GM21619 (cell line): ENCODE data around the gene HS3ST3A1.

ENCODE experiments used
- ATAC-seq: cut with Tn5 transposase; IDR thresholded peaks from one replicate; pipeline ENCODE4 v1.9.1; 2021; ENCODE audit not compliant: unreplicated experiment

HS3ST3A1 gene

DNA sequence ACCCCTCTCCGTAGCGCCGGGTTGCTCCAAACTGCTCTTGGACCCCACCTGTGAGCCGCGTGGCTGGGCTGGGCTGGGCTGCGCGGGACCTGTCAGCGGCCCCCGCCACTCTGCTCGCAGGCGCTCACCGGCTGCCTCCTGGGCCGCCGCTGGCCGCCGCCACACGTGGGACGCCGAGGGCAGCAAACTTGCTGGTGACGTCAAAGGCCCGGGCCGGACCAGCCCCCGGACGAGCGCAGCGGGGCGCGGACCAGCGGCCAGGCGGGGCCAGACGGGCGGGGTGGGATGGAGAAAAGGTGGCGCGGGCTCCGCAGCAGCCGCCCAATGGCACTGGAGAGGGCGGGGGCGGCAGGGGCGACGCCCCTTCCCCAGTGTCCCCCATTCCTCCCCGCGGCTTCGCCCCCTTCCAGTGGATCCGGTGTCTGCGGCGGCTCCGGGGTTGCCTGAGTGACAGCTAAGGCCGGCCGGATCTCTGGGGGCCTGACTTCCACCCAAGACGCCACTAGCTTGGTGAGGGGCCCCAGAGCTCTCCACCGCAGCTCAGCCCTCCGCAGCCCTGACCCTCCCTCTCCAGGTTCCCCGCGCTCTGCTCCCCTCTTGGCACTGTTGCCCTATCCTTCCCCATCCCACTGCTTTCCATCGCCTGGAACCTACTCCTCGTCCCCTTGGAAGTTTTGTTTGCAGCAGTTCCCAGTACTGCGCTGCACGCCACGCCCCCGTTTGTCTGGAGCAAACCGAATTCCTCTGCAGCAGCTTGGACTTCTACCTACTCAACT, at the start of gene HS3ST3A1:
Gene HS3ST3A1, minus strand, starts transcription at position 154 of the 776 bp plus-strand sequence. CDS start 800 bp downstream, outside the sequence.
- no peak for ATAC-seq

DNA sequence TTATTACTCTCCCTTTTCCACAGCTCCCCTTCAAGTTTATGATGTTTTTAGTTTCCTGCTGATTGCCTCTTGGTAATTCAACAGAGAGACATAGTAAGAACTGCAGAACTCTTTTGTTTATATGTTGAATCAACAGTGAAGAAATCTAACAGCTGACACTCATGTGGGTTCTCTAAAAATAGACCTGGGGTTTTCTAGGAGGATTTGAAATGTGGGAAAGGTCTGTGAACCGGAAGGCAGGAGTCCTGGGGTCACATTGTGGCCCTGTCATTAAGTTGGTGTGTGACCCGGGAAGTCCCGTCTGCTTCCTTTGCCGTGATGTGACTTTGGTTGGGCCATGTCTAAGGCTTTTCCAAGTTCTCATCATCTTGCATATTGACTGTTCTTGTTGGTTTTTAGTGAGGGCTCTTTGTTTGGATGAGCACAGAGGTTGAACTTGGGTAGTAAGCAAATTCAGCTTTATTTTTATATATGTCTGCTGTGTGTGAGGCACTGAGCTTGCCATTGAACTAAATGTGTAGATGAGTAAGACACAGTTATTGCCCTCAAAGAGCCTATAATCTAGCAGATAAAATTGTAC, 48.5 kb upstream of the HS3ST3A1 start:
- no peak for ATAC-seq

DNA sequence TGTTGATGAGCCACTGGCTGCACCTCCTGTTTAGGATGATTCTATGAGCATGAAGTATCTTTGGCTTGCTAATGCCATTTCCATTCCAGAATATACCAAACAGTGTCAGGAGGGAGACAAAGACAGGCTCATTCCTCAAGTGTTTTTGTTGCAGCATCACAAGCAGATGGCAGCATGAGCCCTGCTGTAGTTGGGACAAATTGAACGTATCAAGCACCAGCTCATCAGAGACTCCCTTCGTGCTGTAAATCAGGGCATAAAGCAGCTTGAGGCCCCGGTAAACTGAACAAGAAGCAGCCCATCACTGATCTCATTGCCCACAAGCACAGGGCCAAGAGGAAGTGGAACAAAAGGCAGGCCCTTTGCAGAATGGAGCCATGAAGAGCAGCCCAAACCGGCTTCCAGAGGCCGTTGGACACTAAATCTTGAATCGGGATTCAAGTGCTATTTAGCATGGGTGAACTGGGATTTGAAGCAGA, 45.9 kb upstream of the HS3ST3A1 start:
- no peak for ATAC-seq

DNA sequence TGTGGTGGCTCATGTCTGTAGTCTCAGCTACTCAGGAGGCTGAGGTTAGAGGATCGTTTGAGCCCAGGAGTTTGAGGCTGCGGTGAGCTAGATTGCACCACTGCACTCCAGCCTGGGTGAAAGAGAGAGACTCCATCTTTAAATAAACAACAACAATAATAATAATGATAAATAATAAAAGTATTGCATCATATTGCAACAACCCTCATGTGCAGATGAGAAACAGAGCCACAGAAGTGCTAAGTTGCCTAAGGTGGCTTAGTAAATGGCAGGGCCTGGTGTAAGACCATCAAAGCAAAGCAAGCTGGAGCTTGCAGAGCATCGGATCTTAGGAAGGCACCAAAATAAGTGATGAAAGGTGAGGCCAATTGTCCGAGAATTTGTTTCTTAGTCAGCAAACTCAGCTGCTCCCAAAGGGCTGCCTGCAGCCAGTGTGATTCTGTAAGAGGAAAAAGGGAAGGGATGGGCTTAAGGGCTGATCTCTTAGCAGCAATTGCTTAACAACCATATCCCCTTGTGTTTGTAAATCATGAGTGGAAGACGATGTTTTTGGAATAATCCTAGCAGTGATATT, 45.3 kb upstream of the HS3ST3A1 start:
- ATAC-seq, result no peak

DNA sequence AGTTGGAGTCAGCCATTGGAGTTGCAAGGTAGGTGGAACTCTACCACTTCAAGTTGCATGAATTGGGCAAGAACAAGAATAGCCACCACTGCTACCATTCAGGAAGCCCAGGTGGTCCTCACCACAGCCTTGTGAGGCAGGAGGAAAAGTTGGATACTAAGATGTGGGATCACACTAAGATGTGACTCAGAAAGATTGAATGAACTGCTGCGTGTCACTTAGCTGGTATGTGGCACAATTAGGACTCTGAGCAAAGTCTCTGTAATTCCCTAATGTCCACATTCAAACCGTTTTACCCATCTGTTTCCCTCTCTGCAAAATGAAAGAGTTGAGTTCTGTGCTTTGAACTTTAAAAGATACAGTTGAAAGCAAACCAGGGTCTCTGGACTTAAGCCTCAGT, 44.7 kb upstream of the HS3ST3A1 start:
- ATAC-seq, result no peak

DNA sequence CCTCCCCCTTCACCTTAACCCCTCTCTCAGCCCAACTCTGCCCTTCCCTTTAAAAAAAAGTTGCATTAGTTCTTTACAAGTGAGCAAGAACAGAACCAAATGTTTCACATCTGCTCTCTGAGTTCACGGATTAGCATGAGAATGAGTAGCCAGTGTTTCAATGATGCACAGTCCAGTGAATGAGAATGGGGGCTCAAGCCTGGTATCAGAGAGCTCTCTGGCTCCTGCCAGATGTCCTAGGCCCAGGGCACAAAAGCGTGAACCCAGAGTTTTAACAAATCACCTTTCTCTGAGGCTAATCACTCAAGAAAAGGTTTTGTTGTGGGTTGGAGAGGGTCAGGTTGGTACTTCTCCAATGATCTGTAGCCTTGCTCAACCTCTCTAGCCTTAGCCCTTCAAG, 41.5 kb upstream of the HS3ST3A1 start:
- no peak for ATAC-seq

DNA sequence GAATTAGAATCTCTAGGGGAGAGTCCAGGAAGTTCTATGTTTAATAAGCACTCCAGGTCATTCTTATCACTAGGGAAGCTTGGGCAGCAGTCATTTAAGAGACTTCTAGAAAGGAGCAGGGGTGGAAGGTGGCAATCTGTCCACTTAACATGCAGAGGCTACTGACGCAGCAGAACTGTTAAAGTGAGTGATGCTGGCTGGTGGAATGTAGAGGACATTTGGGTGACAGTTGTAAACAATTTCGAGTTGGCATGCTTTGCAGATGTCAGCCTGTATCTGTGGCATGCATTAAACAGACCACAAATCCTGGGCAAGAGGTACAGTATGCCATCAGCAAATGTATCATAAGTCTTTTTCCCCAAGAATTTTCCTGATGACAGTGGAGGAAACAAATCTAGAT, 40.5 kb upstream of the HS3ST3A1 start:
- ATAC-seq, result no peak

DNA sequence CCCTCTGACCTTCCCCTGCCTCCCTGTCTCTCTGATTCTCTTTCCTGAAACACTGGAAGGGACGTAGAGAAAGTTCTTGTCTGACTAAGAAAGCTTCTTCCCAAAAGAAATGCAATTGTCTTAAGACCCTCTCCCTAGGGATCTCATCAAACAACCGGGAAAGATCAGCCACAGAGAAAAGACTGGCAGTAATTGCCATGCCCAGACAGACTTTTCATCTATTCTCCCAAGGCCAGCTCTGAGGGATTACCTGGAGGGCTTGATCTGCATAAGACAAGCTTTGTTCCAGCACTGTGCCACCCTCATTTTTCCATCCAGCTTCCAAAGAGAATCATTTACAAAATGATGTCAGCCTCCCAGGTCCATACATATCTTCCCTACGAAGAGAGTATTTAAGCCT, 38.8 kb upstream of the HS3ST3A1 start:
- no peak for ATAC-seq

DNA sequence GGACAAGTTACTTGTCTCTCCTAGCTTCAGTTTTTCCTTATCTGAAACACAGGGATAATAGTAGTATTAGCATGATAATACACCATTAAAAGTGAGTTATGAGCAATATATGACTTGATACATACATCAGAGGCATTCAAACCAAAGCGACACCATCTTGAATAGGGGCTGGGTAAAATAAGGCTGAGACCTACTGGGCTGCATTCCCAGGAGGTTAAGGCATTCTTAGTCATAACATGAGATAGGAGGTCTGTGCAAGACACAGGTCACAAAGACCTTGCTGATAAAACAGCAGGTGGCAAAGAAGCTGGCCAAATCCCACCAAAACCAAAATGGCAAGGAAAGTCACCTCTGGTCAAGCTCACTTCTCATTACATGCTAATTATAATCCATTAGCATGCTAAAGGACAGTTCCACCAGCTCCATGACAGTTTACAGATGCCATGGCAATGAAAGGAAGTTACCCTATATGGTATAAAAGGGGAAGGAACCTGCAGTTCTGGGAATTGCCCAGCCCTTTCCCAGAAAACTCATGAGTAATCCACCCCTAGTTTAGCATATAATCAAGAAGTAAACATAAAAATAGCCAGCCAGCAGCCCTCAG, 37.2 kb upstream of the HS3ST3A1 start:
- ATAC-seq, result no peak

DNA sequence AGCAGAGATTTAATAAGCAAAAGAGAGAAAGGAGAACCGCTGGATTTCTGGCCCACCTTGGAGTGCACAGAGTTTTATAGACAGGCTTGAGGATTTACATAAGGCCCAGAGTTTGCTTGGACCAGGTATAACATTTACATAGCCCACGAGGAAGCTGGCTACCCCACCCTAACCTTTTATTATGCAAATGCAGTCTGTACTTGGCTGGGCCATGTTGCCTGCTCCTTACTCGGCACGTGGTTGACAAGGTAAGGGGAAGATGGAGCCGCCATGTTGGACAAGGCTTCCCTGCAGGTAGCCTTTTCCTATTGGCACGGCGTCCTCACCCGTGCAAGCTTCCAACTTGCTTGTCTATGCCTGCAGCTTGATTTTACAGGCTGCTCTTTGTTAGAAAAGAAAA, 35.2 kb upstream of the HS3ST3A1 start:
- ATAC-seq, result no peak

DNA sequence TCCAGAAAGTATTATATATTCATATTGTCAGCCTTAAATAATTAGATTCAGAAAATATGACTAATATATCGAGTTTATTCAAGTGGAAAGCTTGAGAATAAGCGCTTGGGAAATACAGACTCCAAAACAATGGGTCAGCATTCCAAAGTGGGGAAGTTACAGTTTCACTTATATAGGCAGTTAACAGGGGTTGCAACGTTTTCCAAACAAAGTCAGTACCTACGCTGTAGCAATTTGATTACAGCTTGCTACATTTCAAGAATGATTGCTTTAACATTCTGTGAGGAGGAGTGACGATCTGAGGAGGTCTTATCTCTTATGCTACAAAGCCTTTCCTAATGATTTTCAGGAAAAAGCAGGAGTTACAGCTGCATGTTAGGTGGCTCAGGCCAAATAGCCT, 34.2 kb upstream of the HS3ST3A1 start:
- no peak for ATAC-seq

DNA sequence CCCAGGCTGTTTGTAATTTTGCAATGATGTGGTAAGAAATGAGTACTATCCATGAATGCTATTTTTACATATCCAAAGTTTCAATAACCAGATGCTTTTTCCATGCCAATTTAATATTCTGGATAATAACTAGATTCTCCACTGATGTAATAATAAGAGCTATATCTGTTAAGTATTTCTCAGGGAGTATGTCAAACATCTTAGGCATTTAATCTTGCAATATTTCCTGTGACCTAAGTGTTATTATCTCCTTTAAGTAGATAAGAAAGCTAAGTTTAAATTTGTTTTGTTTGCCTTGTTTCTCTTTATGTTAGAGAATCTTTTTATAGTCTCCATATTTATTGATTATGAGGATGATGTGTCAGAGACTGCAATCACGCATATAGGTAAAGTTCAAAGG, 32.3 kb upstream of the HS3ST3A1 start:
- no peak for ATAC-seq

DNA sequence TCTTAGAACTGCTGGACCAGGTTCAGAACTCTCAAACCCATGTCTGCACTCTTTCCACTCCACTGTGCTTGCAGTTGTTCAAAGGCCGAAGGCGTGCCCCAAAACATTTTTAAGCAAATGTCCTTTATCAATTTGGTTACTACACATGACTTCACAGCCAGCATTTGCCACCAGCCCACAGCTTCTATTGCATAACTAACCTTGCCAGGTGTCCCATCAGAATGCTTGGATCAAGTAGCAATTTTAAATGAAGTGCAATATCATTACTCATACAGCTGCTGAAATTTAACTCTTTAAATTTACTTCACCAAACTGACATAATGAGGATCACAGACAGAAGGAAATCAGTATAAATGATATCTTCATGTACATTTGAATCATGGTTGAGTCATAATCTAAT, 29.8 kb upstream of the HS3ST3A1 start:
- no peak for ATAC-seq

DNA sequence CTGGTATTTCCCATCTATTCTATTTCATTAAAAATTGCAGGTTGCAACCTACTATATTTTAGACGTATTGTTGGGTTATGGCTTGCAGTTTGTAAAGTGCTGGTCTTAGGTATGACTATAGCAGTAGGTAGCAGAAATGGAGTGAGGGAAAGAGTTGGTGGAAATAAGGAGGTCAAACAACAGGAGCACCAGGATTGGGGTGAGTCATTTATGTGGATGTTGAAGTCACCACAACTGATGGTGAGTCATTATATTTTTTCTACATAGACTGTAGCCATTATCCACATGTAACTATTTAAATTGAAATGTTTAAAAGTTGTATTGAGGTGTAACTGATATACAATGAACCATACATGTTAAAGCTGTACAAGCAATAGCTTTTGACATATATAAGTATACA, 25.0 kb upstream of the HS3ST3A1 start:
- ATAC-seq, result no peak

DNA sequence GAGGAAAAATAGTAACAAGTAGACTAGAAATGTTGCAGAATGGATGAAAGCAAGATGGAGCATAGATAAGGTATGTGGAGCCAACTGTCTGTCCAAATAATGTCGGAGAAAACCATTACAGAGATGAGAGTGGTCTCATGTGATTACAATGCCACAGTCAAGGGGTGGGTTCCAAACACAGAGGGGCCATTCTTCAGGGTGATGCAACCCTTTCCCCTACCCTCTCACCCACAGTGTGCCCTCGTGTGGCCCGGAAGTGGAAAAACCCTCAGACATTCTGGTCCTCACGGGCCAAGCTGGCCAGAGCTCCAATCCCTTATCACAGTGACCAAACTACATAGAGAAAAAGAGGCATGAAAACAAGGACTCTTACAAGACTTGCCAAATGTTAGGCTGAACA, 17.7 kb upstream of the HS3ST3A1 start:
- ATAC-seq, result no peak

DNA sequence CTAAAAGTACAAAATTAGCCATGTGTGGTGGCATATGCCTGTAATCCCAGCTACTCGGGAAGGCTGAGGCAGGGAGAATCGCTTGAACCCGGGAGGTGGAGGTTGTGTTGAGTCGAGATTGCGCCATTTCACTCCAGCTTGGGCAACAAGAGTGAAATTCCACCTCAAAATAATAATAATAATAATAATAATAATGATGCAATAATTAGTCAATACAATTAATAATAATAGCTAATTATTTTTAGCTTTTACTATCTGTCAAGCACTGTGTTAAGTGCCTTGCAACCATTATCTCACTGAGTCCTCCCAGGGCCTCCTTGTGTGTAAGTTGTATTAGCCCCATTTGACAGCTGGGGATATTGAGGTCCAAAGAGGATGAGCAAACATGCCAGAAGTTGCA, 14.3 kb upstream of the HS3ST3A1 start:
- ATAC-seq, result no peak

DNA sequence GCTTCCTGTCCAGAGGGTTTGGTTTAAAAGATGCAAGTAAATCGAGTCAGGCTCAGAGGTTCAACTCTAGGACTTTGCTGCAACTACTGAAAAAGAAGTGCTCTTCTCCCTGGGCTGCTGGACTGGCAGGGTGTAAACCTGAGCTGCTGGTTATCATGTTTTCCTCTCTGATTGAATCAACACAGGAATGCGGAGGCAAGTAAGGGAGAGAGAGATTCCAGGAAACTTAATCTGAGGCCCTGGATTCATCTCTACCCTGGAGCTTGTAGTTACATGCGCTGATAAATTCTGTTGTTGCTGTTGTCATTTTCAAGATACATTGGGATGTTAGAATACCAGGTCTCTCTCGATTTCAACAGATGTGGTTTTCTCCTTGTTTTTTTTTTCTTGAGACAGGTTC, 8.2 kb upstream of the HS3ST3A1 start:
- ATAC-seq, result no peak

DNA sequence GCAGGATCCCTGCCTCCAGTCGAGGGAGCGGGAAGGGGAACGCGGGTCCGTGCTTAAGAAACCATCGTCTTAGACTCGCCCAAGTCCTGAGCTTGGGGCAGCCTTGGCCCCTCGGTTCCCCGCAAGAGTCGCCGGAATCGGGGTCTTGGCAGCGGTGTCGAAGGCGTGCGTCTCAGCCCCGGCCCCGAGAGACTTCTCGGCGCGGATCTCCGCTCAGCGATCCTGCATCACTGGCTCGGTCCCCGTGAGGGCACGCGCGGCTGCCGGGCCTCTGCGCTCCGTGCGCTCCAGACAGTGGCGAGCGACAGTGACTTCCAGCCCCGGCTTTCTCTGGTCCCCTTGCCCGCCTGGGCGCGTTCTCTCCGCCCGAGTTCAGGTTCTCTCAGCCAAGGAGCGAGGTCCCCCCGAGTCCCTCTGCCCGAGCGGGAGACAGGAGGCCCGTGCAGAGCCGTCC, 380 bp downstream of the HS3ST3A1 start:
- no peak for ATAC-seq

DNA sequence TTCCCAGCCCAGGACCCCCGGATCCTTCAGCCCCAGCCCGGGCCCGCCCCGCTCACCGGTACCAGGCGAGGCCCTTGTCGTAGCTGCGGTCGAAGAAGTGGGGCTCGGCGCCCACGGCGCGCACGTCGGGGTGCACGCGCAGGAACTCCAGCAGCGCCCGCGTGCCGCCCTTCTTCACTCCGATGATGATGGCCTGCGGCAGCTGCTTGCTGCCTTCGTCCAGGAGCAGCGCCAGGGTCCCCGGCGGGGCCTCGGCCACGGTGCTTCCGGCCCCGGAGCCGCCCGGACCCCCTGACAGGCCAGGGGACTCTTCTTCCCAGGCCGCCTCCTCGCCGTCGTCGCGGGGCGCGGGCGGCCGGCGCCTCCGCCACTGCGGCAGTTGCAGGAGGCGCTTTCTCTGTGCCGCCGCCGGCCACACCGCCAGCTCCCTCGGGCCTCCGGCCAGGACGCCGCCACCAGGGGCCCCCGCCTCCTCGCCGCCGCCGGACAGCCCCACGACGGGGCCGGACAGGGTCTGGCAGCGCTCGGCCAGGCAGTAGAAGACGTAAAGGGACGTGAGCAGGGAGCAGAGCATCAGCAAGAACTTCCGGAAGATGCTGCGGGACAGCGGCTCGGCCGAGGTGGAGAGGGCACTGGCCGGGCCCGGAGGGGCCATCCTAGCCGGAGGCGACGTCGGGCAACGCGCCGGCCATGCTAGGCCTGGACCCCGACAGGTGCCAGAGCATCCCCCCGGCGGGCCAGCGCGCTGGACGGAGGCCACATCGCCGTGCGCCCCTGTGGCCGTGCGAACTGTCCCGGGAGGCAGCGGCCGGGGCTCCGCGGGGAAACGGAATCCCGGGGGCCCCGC, 1.0 kb downstream of the HS3ST3A1 start:
- no peak for ATAC-seq

DNA sequence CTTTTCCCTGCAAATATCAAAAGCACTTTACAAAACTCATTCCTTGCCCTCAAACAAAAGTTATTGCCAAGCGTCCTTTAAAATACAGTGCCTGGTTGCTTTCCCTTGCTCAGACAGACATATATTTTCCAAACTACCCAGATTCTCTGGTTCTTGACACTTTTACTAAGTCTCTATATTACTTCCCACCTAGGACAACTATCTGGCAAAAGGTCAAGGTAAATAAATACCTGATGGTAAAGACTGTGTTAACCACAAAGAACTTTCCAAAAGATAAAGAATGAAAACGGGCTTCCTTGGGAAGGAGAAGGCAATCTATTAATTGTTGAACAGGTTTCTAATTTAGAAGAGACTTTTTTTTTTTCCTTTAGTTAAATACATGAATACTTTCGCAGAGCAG, 1.9 kb downstream of the HS3ST3A1 start:
- ATAC-seq, result no peak

DNA sequence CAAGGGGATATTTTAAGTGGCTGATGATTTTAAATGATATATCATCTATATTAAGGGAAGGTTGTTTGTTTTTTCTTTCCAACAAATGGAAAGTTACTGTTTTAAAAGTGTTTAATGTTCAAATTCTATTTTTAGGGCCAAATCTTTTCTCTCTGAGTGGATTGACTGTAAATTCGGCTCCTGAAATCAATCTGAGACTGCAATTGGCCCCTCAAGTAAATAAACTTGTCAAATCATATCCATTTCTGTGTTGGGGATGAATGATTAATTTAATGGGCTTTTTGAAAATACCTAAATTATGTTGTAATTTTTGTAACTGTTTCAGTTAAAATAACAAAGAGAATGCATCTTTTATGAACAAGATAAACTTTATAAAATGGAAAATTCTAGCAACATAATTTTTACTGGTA, 2.6 kb downstream of the HS3ST3A1 start:
- ATAC-seq, result no peak
